IPS DF 4.7 (cell line): ENCODE measurements around the gene TCF25.

ENCODE experiments used
- DNase-seq: peaks from one replicate; pipeline ENCODE4 v3.0.0-alpha.2; 2013; ENCODE audit warnings: low spot score; ENCODE audit errors: extremely low read depth

The TCF25 gene

DNA sequence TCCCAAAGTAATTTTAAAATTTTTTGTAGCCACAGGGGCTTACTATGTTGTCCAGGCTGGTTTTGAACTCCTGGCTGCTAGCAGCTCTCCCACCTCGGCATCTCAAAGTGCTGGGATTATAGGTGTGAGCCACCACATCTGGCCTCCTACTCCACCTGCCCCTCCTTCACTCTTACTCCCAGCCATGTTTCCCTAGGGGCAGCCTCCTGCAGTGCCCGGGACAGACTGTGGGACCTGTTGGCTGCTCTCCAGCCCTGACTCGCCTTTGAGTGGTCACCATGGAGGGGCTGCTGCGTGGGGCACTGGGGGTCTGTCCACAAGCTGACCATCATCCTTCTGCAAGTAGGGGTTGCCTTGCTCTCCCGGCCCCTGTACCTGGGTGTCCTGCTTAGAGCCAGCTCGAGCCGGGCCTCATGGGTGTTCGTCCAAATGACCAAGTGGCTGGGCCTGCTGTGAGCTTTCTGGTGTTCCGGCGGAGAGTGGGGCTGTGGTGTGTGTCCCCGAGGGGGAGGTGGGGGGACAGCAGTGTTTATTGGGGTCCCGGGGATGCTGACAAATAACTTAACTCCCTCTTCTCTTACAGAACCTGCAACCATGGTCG is 28.6 kb upstream of the TCF25 start:
- DNase-seq = no peak

DNA sequence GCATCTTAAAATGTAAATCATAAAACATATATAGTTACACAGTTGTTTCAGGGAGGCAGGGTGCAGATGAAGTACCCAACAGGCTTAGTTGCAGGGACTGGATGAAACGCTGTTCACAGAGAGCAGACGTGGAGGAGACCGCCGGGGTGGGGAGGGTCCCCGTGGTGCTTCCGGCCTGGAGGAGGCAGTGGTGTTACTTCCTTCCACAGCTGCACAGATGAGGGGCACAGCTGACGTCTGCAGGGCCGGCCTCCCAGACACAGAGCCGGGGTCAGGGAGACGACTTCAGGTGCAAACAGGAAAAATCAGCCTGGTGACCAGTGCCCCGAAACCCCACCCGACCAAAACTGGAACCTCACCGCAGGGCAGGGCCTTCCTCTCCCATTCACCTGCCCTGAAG is 28.0 kb upstream of the TCF25 start:
- no peak for DNase-seq

DNA sequence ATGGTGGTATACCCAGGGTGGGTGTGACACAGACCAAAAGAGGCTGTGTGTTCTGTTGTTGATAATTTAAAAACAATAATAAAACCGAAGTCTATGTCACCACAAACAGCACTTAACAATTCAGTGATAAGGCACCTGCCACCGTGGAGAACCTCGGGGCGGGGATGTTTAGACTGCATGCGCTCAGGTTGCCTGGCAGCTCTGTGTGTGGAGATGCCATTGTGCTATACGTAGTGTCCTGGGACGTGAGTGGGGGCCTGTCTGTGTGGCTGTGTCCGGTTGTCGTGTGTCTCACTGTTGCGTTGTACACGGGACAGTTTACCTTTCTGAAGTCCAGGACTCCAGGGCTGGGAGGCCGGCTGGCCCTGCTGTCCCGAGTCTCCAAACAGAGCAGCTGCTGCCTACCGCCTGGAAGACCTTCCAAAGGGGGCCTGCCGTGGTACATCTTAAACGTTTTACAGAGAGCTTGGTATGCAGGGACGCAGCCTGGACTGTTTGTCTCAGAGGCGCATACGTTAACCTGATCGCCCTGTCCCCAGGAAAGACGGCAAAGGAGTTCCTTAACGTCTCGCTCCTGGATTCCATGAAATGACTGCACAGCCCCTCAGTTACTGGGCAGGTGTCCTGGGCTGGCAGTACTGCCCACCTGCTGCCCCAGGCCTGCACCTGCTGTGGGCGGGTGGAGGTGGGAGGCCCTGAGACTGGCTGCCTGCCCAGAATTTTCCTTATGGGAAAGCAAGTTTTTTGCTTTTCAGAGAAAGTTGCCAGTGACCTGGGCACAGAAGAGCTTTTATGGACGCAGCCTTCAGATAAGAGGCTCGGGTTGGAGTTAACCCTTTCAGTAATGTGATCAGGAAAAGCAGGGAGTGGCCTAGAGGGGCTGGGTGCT is 26.1 kb upstream of the TCF25 start:
- no peak for DNase-seq

DNA sequence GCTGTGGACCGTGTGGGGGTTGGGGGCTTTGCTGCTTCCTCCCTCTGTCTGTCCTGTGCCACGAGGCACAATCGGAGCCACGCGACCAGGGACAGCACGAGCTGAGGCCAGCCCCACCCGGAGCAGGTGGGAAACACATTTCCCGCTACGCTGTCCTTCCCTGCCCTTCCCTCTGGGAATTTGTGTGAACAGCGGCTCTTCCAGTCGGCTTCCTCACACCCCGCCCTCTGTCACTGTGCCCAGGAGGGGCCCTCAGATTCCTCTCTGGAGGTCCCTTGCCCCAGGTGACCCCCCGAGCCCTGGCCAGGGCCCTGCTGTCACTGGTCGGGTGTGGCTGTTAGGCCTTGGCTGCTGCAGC is 25.5 kb upstream of the TCF25 start:
- no peak for DNase-seq

DNA sequence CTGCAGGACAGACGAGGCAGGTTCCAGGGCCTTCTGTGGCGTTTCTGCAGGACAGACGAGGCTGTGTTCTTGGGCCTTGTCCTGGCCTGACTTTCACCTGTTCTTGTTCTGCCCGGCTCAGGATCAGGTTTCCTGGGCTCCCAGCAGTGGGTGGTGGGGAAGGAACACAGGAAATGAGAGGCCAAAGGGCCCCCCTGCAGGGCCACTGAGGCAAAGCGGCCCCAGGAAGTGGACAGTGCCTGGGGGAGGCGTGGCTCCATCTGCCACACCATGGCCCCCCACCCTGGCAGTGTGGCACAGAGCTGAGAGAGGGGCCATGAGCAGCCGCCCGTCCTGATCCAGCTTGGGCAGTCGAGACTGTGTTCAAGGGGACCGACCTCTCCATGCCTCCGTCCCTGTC is 24.4 kb upstream of the TCF25 start:
- DNase-seq = no peak

DNA sequence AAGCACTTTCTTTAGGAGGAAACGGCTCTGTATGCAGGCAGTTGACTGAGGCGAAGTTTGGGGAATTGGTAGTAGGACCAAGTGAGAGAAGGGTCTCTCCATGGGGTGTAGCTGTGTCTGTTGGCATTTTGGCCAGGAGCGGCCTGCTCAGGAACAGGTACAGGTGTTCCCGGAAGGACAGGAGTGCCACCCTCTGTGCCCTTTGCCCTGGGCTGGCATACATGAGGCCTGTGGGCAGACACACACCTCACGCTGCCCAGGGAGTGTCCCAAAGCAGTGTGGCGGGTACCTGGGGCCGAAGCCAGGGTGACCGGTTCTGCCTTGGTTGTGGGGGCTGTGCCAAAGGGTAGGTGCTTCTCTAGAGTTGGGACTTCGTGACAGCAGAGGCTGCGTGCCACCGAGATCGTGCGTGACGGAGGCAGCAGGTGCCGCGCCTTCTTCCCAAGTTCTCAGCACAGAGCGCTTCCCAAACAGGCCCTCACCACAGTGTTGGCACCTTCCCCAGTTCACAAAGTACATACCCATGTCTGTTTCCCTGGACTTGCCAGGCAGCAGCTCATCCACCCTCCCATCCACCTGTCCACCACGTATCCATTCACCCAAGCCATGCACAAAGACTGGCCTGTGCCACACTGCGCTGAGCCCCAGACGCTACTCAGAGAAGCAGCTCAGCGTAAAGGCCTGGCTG is 19.9 kb upstream of the TCF25 start:
- no peak for DNase-seq

DNA sequence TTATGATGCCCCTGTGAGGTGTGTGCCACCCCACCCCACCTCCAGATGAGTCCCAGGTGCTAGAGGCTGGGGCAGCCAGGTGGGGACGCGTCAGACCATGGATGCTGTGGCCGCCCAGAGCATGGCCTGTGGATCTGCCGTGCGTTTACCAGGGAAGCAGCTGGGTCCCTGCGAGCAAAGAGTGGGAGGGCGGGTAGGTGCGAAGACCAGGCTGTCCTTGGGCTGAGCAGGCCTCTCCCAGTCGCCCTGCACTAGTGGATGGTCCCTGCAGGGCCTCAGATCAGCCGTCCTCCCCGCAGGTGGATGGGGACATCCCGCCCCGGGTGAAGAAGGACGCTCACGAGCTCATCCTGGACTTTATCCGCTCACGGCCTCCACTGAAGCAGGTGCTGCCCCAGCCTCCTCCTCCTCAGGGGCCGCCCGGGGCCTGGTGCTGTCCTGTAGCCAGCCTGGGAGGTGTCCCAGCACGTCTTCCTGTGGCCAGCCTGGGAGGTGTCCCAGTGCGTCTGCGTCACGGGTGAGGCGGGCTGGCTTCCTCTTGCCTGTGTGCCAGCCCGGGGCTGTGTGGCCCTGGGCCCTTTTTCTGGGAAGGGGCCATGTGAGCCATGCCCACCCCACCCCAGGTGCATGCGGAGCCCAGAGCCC is 18.0 kb upstream of the TCF25 start:
- no peak for DNase-seq

DNA sequence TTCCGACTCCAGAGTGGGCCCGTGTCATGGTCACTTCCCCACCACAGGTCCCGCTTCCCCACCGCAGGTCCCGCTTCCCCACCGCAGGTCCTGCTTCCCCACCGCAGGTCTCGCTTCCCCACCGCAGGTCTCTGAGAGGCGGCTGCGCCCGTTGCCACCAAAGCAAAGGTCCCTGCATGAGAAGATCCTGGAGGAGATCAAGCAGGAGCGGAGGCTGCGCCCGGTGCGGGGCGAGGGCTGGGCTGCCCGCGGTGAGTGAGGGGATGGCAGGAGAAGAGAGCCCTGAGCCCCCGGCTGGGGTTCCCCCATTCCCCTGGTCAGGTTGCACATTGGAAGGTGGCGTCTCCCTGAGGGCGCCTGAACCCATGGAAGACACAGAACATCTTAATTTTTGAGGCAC is 17.4 kb upstream of the TCF25 start:
- no peak for DNase-seq

DNA sequence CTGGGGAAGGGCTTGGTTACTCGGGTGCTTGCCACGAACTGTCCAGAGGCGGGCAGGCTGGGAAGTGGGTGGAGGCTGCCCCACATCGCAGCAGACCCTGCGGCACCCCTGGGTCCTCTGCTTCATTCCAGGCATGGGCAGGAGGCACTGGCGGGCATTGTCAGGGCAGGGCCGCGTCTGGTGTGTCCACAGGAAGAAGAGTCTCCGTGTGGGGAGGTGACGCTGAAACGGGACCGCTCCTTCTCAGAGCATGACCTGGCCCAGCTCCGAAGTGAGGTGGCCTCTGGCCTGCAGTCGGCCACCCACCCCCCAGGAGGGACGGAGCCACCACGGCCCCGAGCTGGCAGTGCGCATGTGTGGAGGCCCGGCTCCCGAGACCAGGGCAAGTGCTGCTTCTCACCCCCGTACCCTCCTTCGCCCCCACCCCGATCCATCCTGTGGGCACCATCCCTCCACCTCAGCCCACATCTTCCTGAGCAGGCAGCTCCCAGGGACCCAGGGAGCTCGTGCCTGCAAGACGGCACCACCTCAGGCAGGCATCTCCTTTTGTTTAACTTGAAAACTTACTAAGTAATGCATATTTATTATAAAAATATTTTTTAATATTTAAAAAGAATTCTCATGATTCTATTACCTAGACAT is 14.3 kb upstream of the TCF25 start:
- no peak for DNase-seq

DNA sequence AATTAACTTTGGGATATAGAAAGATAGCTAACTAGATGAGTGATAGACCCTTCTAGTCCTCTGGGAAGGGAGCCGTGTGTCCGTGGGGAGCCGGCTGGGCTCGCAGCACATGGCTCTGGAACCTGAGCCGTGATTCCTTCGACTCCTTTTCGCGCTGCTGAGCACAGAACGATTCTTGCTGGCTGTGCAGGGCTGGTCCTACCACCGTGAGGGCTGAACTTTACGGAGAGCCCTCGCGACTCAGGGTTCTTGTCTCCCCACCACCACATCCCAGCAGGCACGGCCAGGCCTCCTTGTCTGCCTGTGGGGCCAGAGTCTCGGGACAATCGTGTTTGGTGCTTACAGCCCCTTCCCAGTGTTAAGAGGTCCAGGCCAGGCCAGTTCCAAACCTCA is 13.8 kb upstream of the TCF25 start:
- DNase-seq = no peak

DNA sequence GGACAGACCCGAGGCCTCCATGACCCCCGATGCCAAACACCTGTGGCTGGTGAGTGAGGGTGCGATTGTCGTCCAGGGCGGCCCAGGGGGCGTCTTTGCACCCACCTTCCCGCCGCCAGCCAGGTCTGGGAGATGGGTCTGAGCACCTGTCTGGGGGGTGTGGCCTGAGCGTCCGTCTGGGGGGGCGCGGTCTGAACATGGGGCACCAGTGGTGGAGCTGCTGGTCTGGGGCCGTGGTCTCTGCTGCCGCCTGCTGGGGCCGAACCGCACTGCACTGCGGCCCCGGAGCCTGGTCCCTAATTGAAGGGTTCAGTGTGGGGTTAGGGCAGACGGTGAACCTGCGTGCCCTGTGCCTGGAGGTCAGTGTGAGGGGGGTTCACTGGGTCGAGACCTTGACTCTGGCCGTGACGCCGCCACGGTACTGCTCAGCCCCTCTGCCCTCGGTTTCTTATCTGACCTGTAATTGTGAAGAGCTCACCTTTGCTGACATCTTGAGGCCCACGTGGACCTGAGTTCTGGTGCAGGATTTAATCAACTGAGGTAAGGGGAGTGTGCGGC is 12.6 kb upstream of the TCF25 start:
- DNase-seq = no peak

DNA sequence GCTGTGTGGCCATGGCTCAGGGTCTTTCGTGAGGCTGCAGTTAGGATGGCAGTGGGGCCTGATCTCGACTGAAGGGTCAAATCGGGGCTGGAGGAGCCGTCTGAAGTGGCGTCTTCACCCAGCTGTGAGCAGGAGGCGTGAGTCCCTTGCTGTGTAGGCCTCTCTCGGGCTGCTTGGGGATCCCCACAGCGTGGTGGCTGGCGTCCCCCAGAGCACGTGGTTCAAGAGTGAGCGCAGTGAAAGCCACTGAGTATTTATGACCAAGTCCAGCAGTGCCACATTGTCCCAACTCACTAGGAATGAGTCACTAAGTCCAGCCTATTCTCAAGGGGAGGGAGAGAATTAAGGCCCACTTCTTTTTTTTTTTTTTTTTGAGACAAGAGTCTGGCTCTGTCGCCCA is 11.7 kb upstream of the TCF25 start:
- no peak for DNase-seq

DNA sequence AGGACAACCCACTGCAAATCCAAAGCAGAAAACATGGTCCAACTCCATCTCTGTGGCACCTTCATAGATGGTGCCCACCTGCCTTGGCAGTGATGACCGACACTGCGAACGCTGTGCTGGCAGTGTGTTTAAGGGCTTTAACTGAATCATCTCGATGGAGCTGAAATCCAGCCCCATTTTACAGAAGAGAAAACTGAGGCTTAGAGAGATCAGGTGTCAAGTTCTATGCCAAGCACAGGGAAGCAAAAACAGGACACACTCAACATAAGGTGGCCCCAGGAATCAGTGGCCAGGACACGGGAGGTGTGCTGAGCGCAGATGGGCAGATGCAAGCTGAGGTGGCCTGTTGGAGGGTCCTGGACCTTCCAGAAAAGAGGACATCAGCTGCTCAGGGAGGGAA is 10.7 kb upstream of the TCF25 start:
- DNase-seq = no peak

DNA sequence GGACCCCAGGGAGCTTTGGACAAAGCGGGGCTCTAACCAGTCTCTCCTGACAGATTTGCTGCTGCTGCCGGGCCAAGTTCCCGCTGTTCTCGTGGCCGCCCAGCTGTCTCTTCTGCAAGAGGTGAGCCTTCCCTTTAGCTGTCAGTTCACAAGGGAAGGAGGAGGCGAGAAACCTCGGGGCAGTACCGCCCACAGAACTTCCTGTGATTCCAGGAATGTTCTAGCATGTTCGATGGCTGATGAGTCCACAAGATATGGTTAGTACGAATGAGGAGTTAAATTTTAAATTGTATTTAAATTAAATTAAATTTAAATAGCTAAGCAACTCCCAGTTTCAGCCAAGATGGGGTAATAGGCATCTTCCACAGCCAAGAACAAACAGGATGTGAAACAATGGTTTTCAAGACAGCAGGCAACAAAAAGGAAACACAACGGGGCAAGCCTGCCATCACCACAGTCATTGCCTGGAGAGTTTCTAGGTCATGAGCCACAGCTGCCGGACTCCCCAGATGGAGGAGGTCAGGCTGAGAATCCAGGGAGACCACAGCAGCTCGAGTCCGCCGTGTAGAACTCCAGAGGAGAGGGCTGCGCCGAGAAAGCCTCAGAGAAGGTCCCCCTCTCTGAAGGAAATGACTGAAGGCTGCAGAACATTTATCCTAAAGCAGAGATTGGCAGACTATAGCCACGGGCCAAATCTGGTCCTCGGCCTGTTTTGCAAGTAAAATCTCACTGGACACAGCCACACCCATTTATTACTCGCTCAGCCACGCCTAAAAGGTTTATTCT is 9.5 kb upstream of the TCF25 start:
- no peak for DNase-seq

DNA sequence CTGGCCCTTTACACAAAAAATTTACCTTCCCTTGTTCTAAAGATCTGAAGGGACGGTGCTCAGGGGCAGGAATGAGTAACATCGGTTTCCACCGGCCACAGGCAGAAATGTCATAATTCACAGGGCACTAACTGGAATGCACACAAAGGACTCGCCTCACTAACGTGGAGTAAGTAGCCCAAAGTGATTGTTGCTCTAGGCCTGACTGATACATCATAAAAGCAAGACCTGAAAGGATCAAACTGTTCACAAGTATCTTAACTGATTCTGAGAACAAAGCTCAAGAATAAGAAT is 8.9 kb upstream of the TCF25 start:
- DNase-seq = no peak

DNA sequence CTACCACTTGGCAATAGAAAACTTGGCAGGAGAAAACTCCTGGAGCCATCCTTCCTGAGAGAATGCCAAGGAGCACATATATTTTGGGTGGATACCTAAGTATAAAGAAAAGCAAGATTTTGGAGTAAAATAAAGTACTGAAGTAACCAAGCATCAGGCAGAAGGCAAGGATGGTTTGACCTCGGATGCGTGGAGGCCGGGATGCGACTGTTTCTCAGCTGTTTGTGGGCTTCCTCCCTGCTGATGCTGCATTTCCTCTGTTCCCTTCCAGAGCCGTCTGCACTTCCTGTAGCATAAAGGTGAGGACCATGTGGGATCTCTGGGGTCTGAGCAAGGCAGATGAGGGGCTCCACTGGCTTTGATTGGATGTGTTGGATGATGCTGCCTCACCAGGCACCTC is 5.5 kb upstream of the TCF25 start:
- DNase-seq = no peak

DNA sequence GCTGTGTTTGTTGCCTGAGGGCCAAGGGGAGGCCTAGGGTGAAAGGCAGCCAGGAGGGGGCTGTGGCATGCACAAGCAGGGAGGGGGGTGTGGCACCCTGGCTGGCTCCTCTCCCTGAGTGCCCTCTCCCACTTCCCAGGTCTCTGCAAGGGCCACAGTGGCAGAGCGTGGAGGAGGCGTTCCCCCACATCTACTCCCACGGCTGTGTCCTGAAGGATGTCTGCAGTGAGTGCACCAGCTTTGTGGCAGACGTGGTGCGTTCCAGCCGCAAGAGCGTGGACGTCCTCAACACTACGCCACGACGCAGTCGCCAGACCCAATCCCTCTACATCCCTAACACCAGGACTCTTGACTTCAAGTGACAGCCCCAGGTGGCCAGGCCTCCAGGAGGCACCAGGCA is 3.5 kb upstream of the TCF25 start:
- DNase-seq = no peak

DNA sequence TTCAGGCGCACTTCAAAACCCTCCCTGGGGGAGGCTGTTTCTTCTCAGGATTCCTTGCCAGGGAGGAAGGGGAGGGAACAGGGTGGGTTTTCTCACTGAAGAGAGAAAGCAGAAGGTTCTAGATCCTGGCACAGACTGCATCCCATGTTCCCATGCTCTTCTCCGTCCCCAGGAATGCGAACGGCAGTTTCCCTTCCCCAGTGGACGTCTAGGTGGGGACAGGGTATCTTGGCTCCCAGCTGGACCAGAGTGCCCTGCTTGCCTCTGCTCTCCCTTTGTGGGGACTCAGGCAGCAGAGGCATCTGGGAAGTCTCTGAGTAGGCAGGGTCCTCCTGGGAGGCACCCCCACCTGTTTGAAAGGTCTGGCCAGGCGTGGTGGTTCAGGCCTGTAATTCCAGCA is 3.0 kb upstream of the TCF25 start:
- DNase-seq = no peak

DNA sequence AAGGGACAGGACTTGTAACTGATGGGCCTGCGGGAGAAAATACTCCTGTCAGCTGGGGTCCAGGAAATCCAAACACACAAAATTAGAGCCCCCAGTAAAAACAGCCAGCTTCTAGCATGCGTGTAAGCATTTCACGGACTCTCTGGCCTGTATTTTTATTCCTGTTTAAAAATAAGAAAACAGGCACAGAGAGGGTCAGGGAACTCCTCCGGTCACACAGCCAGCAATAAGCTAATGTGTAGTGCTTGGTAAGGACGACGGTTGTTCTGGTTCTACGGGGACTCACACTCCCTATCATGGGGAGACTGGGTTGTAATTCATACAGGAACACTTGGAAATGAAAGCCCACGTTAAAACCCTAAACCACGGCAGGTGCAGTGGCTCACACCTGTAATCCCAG is 1.5 kb upstream of the TCF25 start:
- DNase-seq = no peak

DNA sequence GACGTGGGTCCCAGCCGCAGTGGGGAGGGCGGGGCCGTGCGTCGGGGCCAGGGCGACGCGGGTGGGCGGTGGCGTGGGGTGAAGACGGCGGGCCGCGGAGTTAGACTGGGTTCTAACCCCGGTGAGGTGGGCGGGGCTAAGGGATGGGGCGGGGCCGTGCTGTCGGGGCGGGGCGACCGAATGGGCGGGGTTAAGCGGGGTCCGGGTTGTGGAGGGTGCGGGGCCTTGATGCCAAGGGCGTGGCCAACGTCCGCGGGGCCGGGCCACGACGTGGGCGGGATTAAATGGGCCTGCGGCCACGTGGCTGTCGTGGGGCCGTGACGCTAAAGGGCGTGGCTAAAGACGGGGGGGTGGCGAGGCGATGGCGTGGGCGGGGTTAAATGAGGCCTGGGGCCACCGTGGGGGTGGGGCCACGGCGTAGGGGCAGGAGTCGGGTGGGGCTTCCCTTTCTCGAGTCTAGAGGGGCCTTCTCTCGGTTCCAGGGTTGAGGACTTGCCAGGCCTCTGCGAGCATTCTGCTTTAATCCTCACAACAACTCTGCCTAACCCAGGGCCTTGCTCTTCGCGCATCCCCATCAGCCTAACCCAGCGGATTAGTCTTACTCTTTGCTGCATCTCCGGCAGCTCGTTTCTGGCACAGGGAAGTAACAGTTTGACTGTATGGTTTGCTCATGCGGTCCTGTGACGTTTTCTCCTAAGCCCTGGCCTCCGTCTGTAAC is 739 bp downstream of the TCF25 start:
- DNase-seq = peak; percentile 53
